ENCODE measurements around the gene HAND2. TPM values are rescaled to one million over a fixed set of nuclear protein-coding genes. Genes with fewer than 3 reads are reported as not detected.

Gene HAND2
- total and polyA plus RNA-seq, 4 donors, result 0.06 to 0.77 (median 0.21) TPM

DNA sequence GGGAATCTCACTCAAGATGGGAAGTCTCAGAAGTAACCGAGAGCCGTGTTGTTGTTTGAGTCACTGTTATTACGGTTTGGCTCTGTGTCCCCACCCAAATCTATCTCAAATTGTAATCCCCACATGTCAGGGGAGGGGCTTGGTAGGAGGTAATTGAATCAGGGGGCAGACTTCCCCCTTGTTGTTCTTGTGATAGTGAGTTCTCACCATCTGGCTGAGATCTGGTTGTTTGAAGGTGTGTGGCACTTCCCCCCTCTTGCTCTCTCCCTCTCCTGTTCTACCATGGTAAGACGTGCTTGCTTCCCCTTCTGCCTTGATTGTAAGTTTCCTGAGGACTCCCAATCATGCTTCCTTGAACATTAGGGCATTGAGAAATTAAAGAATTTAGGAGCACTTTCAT, 37.0 kb downstream of the HAND2 start:
- Histone ChIP-seq H3K4me3 (no peak overlapping the region), H3K27me3 (ENCODE audit: control insufficient read depth in 3 of 3, insufficient read depth in 3 of 3, low read length in 2 of 3) (peaks cover 3 to 32% (median 28%) of the 10 kb centered on the region in 3 donors), H3K9me3 (ENCODE audit: control insufficient read depth in 4 of 4, insufficient read depth in 3 of 4, low read length in 3 of 4) (no peaks in the 10 kb centered on the region), H3K27ac (ENCODE audit: low read depth in 1 of 2, low read length in 1 of 2) (no peak overlapping the region), H3K9ac (ENCODE audit: insufficient read depth in 1 of 2, low read length in 2 of 2) (no peak overlapping the region), H3K36me3 (ENCODE audit: control insufficient read depth in 4 of 4, insufficient read depth in 4 of 4, low read length in 4 of 4) (no peaks in the 10 kb centered on the region), H3K4me1 (ENCODE audit: control insufficient read depth in 5 of 5, insufficient read depth in 5 of 5, low read length in 5 of 5) (no peaks in the 10 kb centered on the region)
- TF ChIP-seq, protein P1, sequence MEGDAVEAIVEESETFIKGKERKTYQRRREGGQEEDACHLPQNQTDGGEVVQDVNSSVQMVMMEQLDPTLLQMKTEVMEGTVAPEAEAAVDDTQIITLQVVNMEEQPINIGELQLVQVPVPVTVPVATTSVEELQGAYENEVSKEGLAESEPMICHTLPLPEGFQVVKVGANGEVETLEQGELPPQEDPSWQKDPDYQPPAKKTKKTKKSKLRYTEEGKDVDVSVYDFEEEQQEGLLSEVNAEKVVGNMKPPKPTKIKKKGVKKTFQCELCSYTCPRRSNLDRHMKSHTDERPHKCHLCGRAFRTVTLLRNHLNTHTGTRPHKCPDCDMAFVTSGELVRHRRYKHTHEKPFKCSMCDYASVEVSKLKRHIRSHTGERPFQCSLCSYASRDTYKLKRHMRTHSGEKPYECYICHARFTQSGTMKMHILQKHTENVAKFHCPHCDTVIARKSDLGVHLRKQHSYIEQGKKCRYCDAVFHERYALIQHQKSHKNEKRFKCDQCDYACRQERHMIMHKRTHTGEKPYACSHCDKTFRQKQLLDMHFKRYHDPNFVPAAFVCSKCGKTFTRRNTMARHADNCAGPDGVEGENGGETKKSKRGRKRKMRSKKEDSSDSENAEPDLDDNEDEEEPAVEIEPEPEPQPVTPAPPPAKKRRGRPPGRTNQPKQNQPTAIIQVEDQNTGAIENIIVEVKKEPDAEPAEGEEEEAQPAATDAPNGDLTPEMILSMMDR (IDR thresholded peaks at IDR 0.05; ENCODE audit: control extremely low read depth, extremely low read depth), result no peak
- ATAC-seq (ENCODE audit: insufficient read depth, low FRiP score) (no peak), DNase-seq (no peak)
- WGBS, 2 donors, result 79 to 82% methylated on average over 4 of the region's 4 CpGs

GRCh38 chr4:173492315-173492714, 37.7 kb downstream of the HAND2 start:
- WGBS, 2 donors, result 51 to 67% methylated on average over 4 of the region's 4 CpGs
- Histone ChIP-seq H3K27me3 (ENCODE audit: control insufficient read depth in 3 of 3, insufficient read depth in 3 of 3, low read length in 2 of 3) (peaks cover 3 to 30% (median 25%) of the 10 kb centered on the region in 3 donors), H3K9ac (ENCODE audit: insufficient read depth in 1 of 2, low read length in 2 of 2) (no peak overlapping the region), H3K27ac (ENCODE audit: low read depth in 1 of 2, low read length in 1 of 2) (no peak overlapping the region), H3K4me3 (no peak overlapping the region), H3K36me3 (ENCODE audit: control insufficient read depth in 4 of 4, insufficient read depth in 4 of 4, low read length in 4 of 4) (no peaks in the 10 kb centered on the region), H3K4me1 (ENCODE audit: control insufficient read depth in 5 of 5, insufficient read depth in 5 of 5, low read length in 5 of 5) (no peaks in the 10 kb centered on the region), H3K9me3 (ENCODE audit: control insufficient read depth in 4 of 4, insufficient read depth in 3 of 4, low read length in 3 of 4) (no peaks in the 10 kb centered on the region)
- no peak for ATAC-seq (ENCODE audit: insufficient read depth, low FRiP score)
- DNase-seq, result no peak
- TF ChIP-seq, protein P1 (IDR thresholded peaks at IDR 0.05; ENCODE audit: control extremely low read depth, extremely low read depth), result no peak

- Histone ChIP-seq H3K36me3 (ENCODE audit: control insufficient read depth in 4 of 4, insufficient read depth in 4 of 4, low read length in 4 of 4) (no peaks in the 10 kb centered on the region), H3K27me3 (ENCODE audit: control insufficient read depth in 3 of 3, insufficient read depth in 3 of 3, low read length in 2 of 3) (peaks cover 3 to 24% (median 14%) of the 10 kb centered on the region in 3 donors), H3K9me3 (ENCODE audit: control insufficient read depth in 4 of 4, insufficient read depth in 3 of 4, low read length in 3 of 4) (no peaks in the 10 kb centered on the region), H3K4me3 (no peak overlapping the region), H3K27ac (ENCODE audit: low read depth in 1 of 2, low read length in 1 of 2) (no peak overlapping the region), H3K4me1 (ENCODE audit: control insufficient read depth in 5 of 5, insufficient read depth in 5 of 5, low read length in 5 of 5) (peaks cover 0 to 6% (median 0%) of the 10 kb centered on the region in 5 donors), H3K9ac (ENCODE audit: insufficient read depth in 1 of 2, low read length in 2 of 2) (no peak overlapping the region)
- DNase-seq (no peak), ATAC-seq (ENCODE audit: insufficient read depth, low FRiP score) (no peak)
- 38 to 45% methylated on average over 4 of the region's 4 CpGs for WGBS, 2 donors
- TF ChIP-seq, protein P1 (IDR thresholded peaks at IDR 0.05; ENCODE audit: control extremely low read depth, extremely low read depth), result no peak
Measured at GRCh38 chr4:173490817-173491528, 39.1 kb downstream of the HAND2 start.
